HG03354 (cell line): Measurements from ENCODE around the gene DNAH17.

Source experiments
- ATAC-seq: cut with Tn5 transposase; IDR thresholded peaks from one replicate; pipeline ENCODE4 v1.9.1; 2021; ENCODE audit warnings: mild to moderate bottlenecking; ENCODE audit not compliant: unreplicated experiment, poor library complexity, severe bottlenecking

The DNAH17 gene

DNA sequence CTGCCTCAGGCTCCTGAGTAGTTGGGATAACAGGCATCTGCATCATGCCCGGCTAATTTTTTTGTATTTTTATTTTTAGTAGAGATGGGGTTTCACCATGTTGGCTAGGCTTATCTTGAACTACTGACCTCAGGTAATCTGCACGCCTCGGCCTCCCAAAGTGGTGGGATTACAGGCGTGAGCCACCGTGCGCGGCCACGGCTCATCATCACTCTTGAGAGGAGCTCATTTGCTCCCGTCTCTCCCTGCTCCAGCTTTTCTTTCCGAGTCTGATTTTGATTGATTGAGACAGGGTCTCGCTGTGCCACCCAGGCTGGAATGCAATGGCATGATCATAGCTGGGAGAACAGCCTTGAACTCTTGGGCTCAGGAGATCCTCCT is 186.2 kb downstream of the DNAH17 start:
- no peak for ATAC-seq

GRCh38 chr17:78390241-78391050 is 186.8 kb downstream of the DNAH17 start:
- no peak for ATAC-seq

- no peak for ATAC-seq
These were observed 188.9 kb downstream of the DNAH17 start for GRCh38 chr17:78387977-78388941.

GRCh38 chr17:78384479-78385175 is 192.6 kb downstream of the DNAH17 start:
- ATAC-seq = no peak

DNA sequence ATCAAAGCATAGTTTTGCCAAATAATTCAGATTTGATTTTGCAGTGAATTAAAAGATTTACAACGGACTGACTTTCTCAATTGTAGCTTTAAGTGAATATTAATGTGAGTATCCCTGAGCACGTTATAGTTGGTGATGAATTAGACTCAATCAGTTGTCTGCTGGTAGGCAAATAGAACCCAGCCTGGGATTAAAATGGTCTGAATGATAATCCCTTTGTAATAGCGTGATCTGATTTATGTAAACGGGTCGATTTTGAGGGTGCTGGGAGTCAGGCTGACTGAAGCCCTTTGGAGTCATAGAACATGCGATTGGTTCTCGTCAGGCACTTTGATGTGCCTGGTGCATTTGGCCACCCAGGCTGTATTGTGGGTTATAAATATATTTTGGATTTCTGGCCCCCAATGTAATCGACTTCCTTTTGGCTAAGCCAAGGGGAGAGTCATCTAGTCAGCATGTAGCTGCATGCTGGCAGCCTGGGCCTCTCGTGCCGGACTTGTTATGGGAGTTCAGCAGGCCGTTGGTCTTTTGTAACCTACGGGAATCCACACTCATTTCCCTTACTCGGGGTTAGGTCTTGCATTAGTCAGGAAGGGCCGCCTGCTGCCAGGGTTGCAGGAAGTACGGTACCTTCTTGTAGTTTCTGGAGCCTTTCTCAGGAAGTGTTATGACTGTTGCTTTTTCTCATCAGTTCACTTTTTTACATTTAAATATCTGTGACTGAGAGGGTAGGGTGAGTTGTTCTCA is 193.3 kb downstream of the DNAH17 start:
- ATAC-seq = no peak

DNA sequence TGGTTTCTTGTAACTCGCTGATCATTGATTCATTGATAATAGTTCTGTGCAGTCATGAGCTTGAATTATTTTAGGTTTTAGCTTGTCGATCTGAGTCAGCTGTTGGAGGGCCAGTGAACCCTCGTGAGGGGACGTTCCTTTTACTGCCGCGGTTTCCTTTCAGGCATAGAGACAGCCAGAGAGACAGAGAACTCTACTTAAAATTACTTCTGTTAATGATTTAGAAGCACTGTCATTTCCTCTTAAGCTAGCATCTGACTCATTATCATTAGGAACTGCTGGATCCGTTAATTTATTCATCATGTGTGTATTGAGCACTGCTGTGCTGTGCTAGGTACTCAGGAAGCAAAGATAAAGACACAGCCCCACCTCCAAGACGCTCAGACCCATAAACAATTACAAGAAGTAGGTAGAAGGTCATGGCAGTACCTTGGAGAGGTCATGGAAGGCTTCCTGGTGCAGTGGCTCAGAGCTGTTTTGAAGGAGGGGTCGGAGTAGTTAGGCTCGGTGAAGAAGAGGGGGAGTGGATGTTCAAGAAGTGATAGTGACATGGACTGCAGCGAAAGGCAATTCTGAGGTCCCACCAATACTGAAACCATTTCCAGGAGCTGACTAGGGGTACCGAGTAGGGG is 195.5 kb downstream of the DNAH17 start:
- peak; percentile 32 for ATAC-seq

- ATAC-seq = no peak
These were observed 196.8 kb downstream of the DNAH17 start for GRCh38 chr17:78380370-78380769.

DNA sequence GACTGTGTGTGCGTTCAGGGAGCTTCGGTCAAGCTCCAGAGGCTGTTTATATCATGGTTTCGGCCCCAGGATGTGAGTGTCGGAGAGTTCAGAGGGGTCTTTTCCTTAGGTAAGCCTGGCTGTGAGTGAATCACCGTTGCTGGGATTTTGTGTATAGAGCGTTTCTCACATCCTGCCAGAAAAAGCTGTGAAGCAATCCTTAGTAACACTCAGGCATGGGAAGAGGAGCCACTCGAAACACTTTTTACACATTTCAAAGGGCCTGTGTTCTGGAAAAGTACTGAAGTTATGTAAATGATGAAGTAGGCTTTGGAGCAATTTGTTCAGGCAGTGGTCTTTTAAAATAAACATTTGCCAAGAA is 198.1 kb downstream of the DNAH17 start:
- ATAC-seq = no peak

- peak; percentile 56 for ATAC-seq
These were observed 198.7 kb downstream of the DNAH17 start, which contains the start of gene PGS1 for GRCh38 chr17:78378225-78379130. Gene PGS1, plus strand, starts transcription at chr17:78378649. Its CDS starts 17 bp downstream, at chr17:78378666.

GRCh38 chr17:78377858-78378224 is 199.4 kb downstream of the DNAH17 start:
- ATAC-seq = no peak

GRCh38 chr17:78376161-78376560 is 201.0 kb downstream of the DNAH17 start:
- ATAC-seq = no peak

GRCh38 chr17:78375401-78376151 is 201.6 kb downstream of the DNAH17 start:
- no peak for ATAC-seq

GRCh38 chr17:78374631-78375274 is 202.4 kb downstream of the DNAH17 start:
- ATAC-seq = no peak

DNA sequence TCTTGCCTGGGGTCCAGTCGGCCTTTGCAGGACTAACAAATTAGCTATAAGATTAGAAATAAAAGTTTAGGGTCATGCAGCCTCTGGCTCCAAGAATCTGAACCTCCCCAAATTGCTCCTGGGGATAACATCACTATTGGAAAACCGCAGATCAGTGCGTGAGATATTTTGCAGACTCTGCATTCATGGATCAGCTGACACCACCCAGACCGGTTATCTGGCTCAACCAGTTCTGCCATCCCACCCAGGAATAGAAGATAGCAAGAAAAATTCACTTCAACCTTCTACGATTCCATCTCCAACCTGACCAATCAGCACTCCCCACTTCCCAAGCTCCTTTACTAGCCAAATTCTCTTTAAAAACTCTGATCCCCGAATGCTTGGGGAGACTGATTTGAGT is 203.0 kb downstream of the DNAH17 start:
- no peak for ATAC-seq
